ENCODE results near the gene SLC34A3. TPM values are rescaled to one million over a fixed set of nuclear protein-coding genes. Genes with fewer than 3 reads are reported as not detected.
A peak's percentile ranks its signal among the peaks of the same experiment; 100 is the strongest.
"Not testable (repeated sequence)": the region's sequence is repeated elsewhere in the genome, so short reads cannot be mapped to it uniquely, and the experiment has no call there.

The SLC34A3 gene
- polyA plus RNA-seq, 2 of the 4 experiments (the other 2 are of a cell fraction) = 0.05 TPM; not detected in 1

GRCh38 chr9:137241490-137242268, 11.0 kb downstream of the SLC34A3 start:
- peak in 1 of 2 experiments; percentile 1; a peak in 1 of 6 replicates for ATAC-seq

DNA sequence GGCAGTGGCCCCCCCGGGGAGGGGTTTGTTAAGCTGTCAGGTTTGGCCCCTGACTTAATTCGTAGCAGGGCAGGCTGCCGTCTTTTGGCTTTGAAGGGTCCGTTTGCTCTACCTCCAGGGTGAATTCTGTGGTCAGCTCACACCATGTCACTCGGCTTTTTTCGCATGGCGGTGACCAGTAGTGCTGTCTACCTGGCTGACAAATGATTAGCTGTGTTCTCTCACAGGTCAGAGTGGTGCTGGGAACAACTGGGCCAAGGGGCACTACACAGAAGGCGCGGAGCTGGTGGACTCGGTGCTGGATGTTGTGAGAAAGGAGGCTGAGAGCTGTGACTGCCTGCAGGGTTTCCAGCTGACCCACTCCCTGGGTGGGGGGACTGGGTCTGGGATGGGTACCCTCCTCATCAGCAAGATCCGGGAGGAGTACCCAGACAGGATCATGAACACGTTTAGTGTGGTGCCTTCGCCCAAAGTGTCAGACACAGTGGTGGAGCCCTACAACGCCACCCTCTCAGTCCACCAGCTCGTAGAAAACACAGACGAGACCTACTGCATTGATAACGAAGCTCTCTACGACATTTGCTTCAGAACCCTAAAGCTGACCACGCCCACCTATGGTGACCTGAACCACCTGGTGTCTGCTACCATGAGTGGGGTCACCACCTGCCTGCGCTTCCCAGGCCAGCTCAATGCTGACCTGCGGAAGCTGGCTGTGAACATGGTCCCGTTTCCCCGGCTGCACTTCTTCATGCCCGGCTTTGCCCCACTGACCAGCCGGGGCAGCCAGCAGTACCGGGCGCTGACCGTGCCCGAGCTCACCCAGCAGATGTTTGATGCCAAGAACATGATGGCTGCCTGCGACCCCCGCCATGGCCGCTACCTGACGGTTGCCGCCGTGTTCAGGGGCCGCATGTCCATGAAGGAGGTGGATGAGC, 11.8 kb downstream of the SLC34A3 start:
- no peaks in the 10 kb centered on the region for H3K9me3 ChIP-seq
- TF ChIP-seq RFX5 (IDR thresholded peaks at IDR 0.05) (no peak), SMC3 (IDR thresholded peaks at IDR 0.05) (no peak), CTCF (IDR thresholded peaks at IDR 0.05) (no peak), TP53 (CRISPR knock-in tag; IDR thresholded peaks at IDR 0.05) (no peak), GATA3 (IDR thresholded peaks at IDR 0.05; ENCODE audit: borderline replicate concordance) (no peak), ZNF302 (CRISPR knock-in tag; IDR thresholded peaks at IDR 0.05) (no peak), EHMT2 (IDR thresholded peaks at IDR 0.05; ENCODE audit: low read depth) (no peak)
- WGBS (ENCODE audit: missing lambda C conversion rate) = 61% methylated on average over 25 of the region's 36 CpGs
- peaks cover 39% of the 10 kb centered on the region for H3K4me1 ChIP-seq
- DNase-seq (ENCODE audit: low read depth in 1 of 2, low spot score in 1 of 2) (no peak), FAIRE-seq (no peak), ATAC-seq (no peak)
- peak overlapping the region; percentile 98 to 99 for H3K27ac ChIP-seq
- CTCF ChIA-PET = interaction anchor here (0.6 to 13.1 kb wide), 6 partner anchors 18 to 208 kb away, joined by 3 to 236 read pairs (median 3); partner anchors contain the start of genes CYSRT1, NELFB and TOR4A
- POLR2A ChIA-PET = interaction anchor here (0.6 to 3.3 kb wide), 6 partner anchors 12 to 408 kb away, joined by 3 to 97 read pairs (median 4); partner anchors contain the start of genes MAN1B1 and NELFB
- peak overlapping the region; percentile 98 for H3K4me2 ChIP-seq
- peak overlapping the region; percentile 91 for H3K4me3 ChIP-seq

More at GRCh38 chr9:137241490-137242268, 11.0 kb downstream of the SLC34A3 start:
- 3% methylated on average over 28 of the region's 83 CpGs for WGBS (ENCODE audit: missing lambda C conversion rate)
- Histone ChIP-seq H3K27ac (peak overlapping the region; percentile 98 to 99), H3K4me2 (peak overlapping the region; percentile 98), H3K9me3 (no peaks in the 10 kb centered on the region), H3K4me3 (peak overlapping the region; percentile 91), H3K4me1 (peaks cover 48% of the 10 kb centered on the region)
- DNase-seq (ENCODE audit: low read depth in 1 of 2, low spot score in 1 of 2) = no peak
- TF ChIP-seq JUN (IDR thresholded peaks at IDR 0.05) = peak in 1 of 2 experiments; percentile 78; a peak in 3 of 5 replicates
- no peak for TF ChIP-seq POLR2AphosphoS2 (conservative IDR thresholded peaks at IDR 0.05; ENCODE audit: low read length)
- no peak for TF ChIP-seq CHD4 (IDR thresholded peaks at IDR 0.05; ENCODE audit: borderline replicate concordance)
- peak; percentile 42; the same call in 1 of the 2 replicates for TF ChIP-seq FOSL2 (IDR thresholded peaks at IDR 0.05)
- TF ChIP-seq FOSL2 (CRISPR knock-in tag; IDR thresholded peaks at IDR 0.05) = peak; percentile 50
- TF ChIP-seq ESRRA (IDR thresholded peaks at IDR 0.05; ENCODE audit: borderline replicate concordance, low read length) = no peak
- no peak for TF ChIP-seq HOXB13 (CRISPR knock-in tag; IDR thresholded peaks at IDR 0.05; ENCODE audit: low read depth)
- no peak for TF ChIP-seq ZC3H11A (IDR thresholded peaks at IDR 0.05)
- TF ChIP-seq MAZ (IDR thresholded peaks at IDR 0.05; ENCODE audit: borderline replicate concordance, low read depth, low read length) = no peak
- no peak for TF ChIP-seq HOXB5 (CRISPR knock-in tag; IDR thresholded peaks at IDR 0.05)
- 0 out of 3 replicates have a peak, but pooled peaks have one; percentile 46 for TF ChIP-seq BCL3 (IDR thresholded peaks at IDR 0.05)
- no peak for TF ChIP-seq CBX8 (IDR thresholded peaks at IDR 0.05)
- no peak for TF ChIP-seq RNF2 (IDR thresholded peaks at IDR 0.05; ENCODE audit: borderline replicate concordance, low read depth)
- no peak for FAIRE-seq
- POLR2A ChIA-PET = interaction anchor here (0.6 to 3.3 kb wide), 21 partner anchors 8 to 407 kb away, joined by 3 to 97 read pairs (median 9); partner anchors contain the start of genes ANAPC2, DPP7, MAN1B1 and NELFB
- CTCF ChIA-PET = interaction anchor here (1.0 to 13.1 kb wide), 9 partner anchors 8 to 212 kb away, joined by 3 to 236 read pairs (median 3); partner anchors contain the start of genes CYSRT1, NELFB, NRARP and RNF208

DNA sequence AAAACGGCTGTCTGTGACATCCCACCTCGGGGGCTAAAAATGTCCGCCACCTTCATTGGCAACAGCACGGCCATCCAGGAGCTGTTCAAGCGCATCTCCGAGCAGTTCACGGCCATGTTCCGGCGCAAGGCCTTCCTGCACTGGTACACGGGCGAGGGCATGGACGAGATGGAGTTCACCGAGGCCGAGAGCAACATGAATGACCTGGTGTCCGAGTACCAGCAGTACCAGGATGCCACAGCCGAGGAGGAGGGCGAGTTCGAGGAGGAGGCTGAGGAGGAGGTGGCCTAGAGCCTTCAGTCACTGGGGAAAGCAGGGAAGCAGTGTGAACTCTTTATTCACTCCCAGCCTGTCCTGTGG, 12.5 kb downstream of the SLC34A3 start:
- ChIA-PET POLR2A (interaction anchor here (0.6 to 3.3 kb wide), 3 partner anchors 12 to 130 kb away, joined by 4 to 97 read pairs (median 7); partner anchors contain the start of gene NELFB), CTCF (interaction anchor here (0.6 to 13.1 kb wide), 4 partner anchors 18 to 209 kb away, joined by 3 to 236 read pairs (median 3); partner anchors contain the start of genes CYSRT1, NELFB and TOR4A)
- Histone ChIP-seq H3K4me2 (peak overlapping the region; percentile 98), H3K4me1 (peaks cover 32% of the 10 kb centered on the region), H3K4me3 (0 out of 3 replicates have a peak overlapping the region, but pooled peaks have one; percentile 8)
- DNase-seq (ENCODE audit: low read depth in 1 of 2, low spot score in 1 of 2); H3K27ac ChIP-seq; FAIRE-seq; H3K9me3 ChIP-seq; ATAC-seq: not testable (repeated sequence)
- 86% methylated on average over 13 of the region's 18 CpGs for WGBS (ENCODE audit: missing lambda C conversion rate)
